ENCODE data around the gene DOCK3. TPM values are rescaled to one million over a fixed set of nuclear protein-coding genes. Genes with fewer than 3 reads are reported as not detected.

The DOCK3 gene
- total RNA-seq, 1 donor: 0.36 TPM

DNA sequence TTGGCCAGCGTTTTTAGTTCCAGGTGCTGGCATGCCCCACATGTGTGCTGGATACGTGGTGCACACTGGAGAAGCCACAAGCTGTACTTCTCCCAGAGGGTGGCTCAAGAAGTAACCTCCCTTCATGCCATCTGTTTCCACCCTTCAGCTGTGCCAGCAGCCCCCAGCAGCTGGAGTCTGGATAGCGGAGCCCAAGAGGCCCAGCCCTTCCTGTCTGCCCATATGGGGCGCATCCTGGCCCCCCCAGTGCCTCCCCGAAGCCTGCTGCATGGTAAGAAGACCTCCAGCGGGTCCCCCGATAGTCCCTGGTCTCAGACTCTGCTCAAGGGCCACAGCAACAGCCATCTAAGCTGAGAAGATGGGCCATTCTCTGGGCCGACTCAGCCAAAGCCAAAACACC, 704.6 kb downstream of the DOCK3 start:
- Histone ChIP-seq H2AFZ (ENCODE audit: low read length) (no peak overlapping the region), H3K36me3 (ENCODE audit: insufficient read depth, low read length) (no peaks in the 10 kb centered on the region), H3K27me3 (ENCODE audit: insufficient read depth, low read length) (no peaks in the 10 kb centered on the region), H3K9me3 (ENCODE audit: low read depth, low read length) (no peaks in the 10 kb centered on the region), H3K4me2 (ENCODE audit: insufficient read depth, low read length) (no peak overlapping the region), H3K79me2 (ENCODE audit: insufficient read depth, low read length) (peaks cover 12% of the 10 kb centered on the region), H3K27ac (ENCODE audit: low read depth, low read length) (no peak overlapping the region), H3K4me1 (ENCODE audit: insufficient read depth, low read length) (peaks cover 3% of the 10 kb centered on the region), H4K20me1 (ENCODE audit: insufficient read depth, low read length) (no peaks in the 10 kb centered on the region), H3K4me3 (ENCODE audit: insufficient read depth, low read length) (no peak overlapping the region)
- TF ChIP-seq, protein P1, sequence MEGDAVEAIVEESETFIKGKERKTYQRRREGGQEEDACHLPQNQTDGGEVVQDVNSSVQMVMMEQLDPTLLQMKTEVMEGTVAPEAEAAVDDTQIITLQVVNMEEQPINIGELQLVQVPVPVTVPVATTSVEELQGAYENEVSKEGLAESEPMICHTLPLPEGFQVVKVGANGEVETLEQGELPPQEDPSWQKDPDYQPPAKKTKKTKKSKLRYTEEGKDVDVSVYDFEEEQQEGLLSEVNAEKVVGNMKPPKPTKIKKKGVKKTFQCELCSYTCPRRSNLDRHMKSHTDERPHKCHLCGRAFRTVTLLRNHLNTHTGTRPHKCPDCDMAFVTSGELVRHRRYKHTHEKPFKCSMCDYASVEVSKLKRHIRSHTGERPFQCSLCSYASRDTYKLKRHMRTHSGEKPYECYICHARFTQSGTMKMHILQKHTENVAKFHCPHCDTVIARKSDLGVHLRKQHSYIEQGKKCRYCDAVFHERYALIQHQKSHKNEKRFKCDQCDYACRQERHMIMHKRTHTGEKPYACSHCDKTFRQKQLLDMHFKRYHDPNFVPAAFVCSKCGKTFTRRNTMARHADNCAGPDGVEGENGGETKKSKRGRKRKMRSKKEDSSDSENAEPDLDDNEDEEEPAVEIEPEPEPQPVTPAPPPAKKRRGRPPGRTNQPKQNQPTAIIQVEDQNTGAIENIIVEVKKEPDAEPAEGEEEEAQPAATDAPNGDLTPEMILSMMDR (IDR thresholded peaks at IDR 0.05; ENCODE audit: extremely low read depth, low read depth, low read length): no peak
- no peak for DNase-seq (ENCODE audit: insufficient read length, low spot score, missing footprints)

DNA sequence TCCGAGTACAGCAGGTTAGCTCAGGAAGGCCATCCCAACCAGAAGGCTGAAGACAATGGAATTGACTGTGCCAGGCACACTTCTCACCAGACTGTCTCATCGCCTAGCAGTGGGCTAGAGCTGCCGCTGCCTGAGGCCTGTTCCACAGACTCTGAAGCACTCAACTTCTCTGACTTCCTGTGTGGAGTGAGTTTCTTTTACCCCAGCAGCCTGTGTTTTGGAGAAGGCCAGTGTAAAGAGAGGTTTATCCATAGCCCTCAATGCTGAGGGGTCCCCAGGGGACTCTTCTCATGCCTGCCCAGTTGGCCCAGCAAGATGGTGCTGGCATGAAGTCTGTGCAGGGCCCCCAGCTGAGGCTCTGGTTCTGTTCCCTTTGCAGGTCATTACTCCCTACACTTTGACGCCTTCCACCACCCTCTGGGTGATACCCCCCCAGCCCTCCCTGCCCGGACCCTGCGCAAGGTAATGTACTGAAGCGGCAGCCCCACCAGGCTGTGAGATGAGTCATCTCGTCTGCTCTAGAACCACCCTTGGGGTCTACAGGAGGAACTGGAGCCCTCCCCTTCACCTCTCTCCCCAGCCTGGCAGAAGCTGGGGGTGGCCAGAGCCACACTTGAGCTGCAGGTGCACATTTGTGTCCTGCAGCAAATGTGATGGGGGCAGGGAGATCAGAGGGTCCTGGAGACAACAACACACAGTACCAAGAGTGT, 705.2 kb downstream of the DOCK3 start:
- no peaks in the 10 kb centered on the region for H3K9me3 ChIP-seq (ENCODE audit: low read depth, low read length)
- H3K27me3 ChIP-seq (ENCODE audit: insufficient read depth, low read length): no peaks in the 10 kb centered on the region
- H4K20me1 ChIP-seq (ENCODE audit: insufficient read depth, low read length): no peaks in the 10 kb centered on the region
- peaks cover 3% of the 10 kb centered on the region for H3K4me1 ChIP-seq (ENCODE audit: insufficient read depth, low read length)
- no peak for DNase-seq (ENCODE audit: insufficient read length, low spot score, missing footprints)
- H3K4me2 ChIP-seq (ENCODE audit: insufficient read depth, low read length): no peak overlapping the region
- H3K36me3 ChIP-seq (ENCODE audit: insufficient read depth, low read length): no peaks in the 10 kb centered on the region
- no peak overlapping the region for H3K27ac ChIP-seq (ENCODE audit: low read depth, low read length)
- H3K4me3 ChIP-seq (ENCODE audit: insufficient read depth, low read length): no peak overlapping the region
- TF ChIP-seq, protein P1 (IDR thresholded peaks at IDR 0.05; ENCODE audit: extremely low read depth, low read depth, low read length): no peak
- H2AFZ ChIP-seq (ENCODE audit: low read length): no peak overlapping the region
- H3K79me2 ChIP-seq (ENCODE audit: insufficient read depth, low read length): peaks cover 17% of the 10 kb centered on the region

DNA sequence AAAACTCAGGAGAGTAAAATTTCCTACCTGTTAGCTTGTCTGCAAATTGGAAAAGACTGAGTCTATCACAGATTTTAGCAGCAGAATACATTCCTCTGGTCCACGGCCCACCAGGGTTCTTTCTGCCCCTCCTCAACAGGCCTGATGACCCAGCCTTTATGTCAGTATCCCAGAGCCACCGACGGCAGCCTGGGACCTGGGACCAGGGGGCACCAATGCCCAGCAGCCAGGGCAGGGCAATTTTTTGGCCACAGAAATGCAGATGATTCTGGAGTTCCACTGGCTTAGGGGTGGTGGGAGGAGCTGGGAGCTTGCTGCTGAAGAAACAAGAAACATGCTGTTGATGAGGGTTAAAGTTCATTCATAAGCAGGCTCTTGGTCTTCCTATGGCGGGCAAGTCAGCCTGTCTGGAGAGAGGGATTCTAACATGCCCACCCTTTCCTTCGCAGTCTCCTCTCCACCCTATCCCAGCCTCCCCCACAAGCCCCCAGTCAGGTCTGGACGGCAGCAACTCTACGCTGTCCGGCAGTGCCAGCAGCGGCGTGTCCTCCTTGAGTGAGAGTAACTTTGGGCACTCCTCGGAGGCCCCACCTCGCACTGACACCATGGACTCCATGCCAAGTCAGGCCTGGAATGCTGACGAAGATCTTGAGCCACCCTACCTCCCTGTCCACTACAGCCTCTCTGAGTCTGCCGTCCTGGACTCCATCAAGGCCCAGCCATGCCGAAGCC, 706.0 kb downstream of the DOCK3 start:
- Histone ChIP-seq H4K20me1 (ENCODE audit: insufficient read depth, low read length) (no peaks in the 10 kb centered on the region), H2AFZ (ENCODE audit: low read length) (no peak overlapping the region), H3K4me3 (ENCODE audit: insufficient read depth, low read length) (no peak overlapping the region), H3K9me3 (ENCODE audit: low read depth, low read length) (no peaks in the 10 kb centered on the region), H3K27ac (ENCODE audit: low read depth, low read length) (no peak overlapping the region), H3K4me1 (ENCODE audit: insufficient read depth, low read length) (peaks cover 5% of the 10 kb centered on the region), H3K36me3 (ENCODE audit: insufficient read depth, low read length) (no peaks in the 10 kb centered on the region), H3K27me3 (ENCODE audit: insufficient read depth, low read length) (no peaks in the 10 kb centered on the region), H3K79me2 (ENCODE audit: insufficient read depth, low read length) (peaks cover 24% of the 10 kb centered on the region), H3K4me2 (ENCODE audit: insufficient read depth, low read length) (no peak overlapping the region)
- DNase-seq (ENCODE audit: insufficient read length, low spot score, missing footprints): peak; percentile 41
- TF ChIP-seq, protein P1 (IDR thresholded peaks at IDR 0.05; ENCODE audit: extremely low read depth, low read depth, low read length): no peak

DNA sequence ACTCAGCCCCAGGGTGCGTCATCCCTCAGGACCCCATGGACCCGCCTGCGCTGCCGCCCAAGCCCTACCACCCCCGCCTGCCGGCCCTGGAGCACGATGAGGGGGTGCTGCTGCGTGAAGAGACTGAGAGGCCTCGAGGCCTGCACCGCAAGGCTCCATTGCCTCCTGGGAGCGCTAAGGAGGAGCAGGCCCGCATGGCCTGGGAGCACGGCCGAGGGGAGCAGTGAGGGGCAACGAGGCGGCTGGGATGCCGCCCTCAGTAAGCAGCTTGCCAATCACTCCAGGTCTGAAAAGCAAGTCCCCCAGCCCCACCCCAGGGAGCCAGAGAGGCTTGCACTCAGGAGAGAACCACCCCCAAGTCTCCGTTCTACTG, 706.6 kb downstream of the DOCK3 start:
- Histone ChIP-seq H3K27ac (ENCODE audit: low read depth, low read length) (no peak overlapping the region), H4K20me1 (ENCODE audit: insufficient read depth, low read length) (no peaks in the 10 kb centered on the region), H3K9me3 (ENCODE audit: low read depth, low read length) (no peaks in the 10 kb centered on the region), H3K4me1 (ENCODE audit: insufficient read depth, low read length) (peaks cover 11% of the 10 kb centered on the region), H2AFZ (ENCODE audit: low read length) (no peak overlapping the region), H3K27me3 (ENCODE audit: insufficient read depth, low read length) (no peaks in the 10 kb centered on the region), H3K4me2 (ENCODE audit: insufficient read depth, low read length) (no peak overlapping the region), H3K4me3 (ENCODE audit: insufficient read depth, low read length) (no peak overlapping the region), H3K79me2 (ENCODE audit: insufficient read depth, low read length) (peaks cover 29% of the 10 kb centered on the region), H3K36me3 (ENCODE audit: insufficient read depth, low read length) (peaks cover under 1% of the 10 kb centered on the region)
- TF ChIP-seq, protein P1 (IDR thresholded peaks at IDR 0.05; ENCODE audit: extremely low read depth, low read depth, low read length): no peak
- DNase-seq (ENCODE audit: insufficient read length, low spot score, missing footprints): peak; percentile 30

All from osteoblast (primary cell).